Transverse colon (tissue), 4 donors: Measurements from ENCODE around the gene MPC2. TPM values are rescaled to one million over a fixed set of nuclear protein-coding genes. Genes with fewer than 3 reads are reported as not detected.

Source experiments
- DNase-seq: peaks from one replicate; pipeline ENCODE4 v3.0.0-alpha.2; 2019
- H3K27ac ChIP-seq, 4 donors: fragments of 200-600 bp; sonication (generic); 2 replicates each; pipeline ENCODE4 v1.5.1; 2016 to 2018; ENCODE audit warnings: inconsistent platforms in 4 of 4
- H3K27me3 ChIP-seq: fragments of 200-600 bp; sonication (generic); 2 replicates; pipeline ENCODE4 v1.5.1; 2017; ENCODE audit warnings: inconsistent platforms
- H3K36me3 ChIP-seq, 4 donors: fragments of 200-600 bp; sonication (generic); 2 replicates each; pipeline ENCODE4 v1.5.1; 2017 to 2019; ENCODE audit warnings: inconsistent platforms in 4 of 4
- H3K4me1 ChIP-seq, 4 donors: fragments of 200-600 bp; sonication (generic); 2 replicates each; pipeline ENCODE4 v1.5.1; 2017 to 2020; ENCODE audit warnings: inconsistent platforms in 4 of 4
- H3K4me3 ChIP-seq, 4 donors: fragments of 200-600 bp; sonication (generic); 1 replicate in 1 of 4; 2 replicates in 3 of 4; pipeline versions ENCODE4 v1.5.1 to v1.6.1; 2017 to 2019; ENCODE audit warnings: inconsistent platforms in 4 of 4
- H3K9me3 ChIP-seq, 2 donors: fragments of 200-600 bp; sonication (generic); 2 replicates each; pipeline ENCODE4 v1.5.1; 2017 to 2019; ENCODE audit warnings: inconsistent platforms in 2 of 2
- CTCF ChIP-seq, 5 experiments: fragments of 200-600 bp in 3 of 5; fragments of 450-650 bp in 2 of 5; sonication (generic) in 3 of 5; IDR thresholded peaks; 1 replicate in 2 of 5; 2 replicates in 3 of 5; pipeline ENCODE4 v1.5.1; 2016 to 2017; ENCODE audit warnings: antibody characterized with exemption in 5 of 5, inconsistent platforms in 3 of 5, mild to moderate bottlenecking in 2 of 5, moderate library complexity in 1 of 5
- EP300 ChIP-seq: sonication (generic); formaldehyde crosslinking; IDR thresholded peaks from one replicate; pipeline ENCODE4 v1.6.1; 2017; ENCODE audit warnings: antibody characterized with exemption, low read depth
- POLR2A ChIP-seq: fragments of 450-650 bp; IDR thresholded peaks from one replicate; pipeline ENCODE4 v1.6.1; 2016; ENCODE audit warnings: antibody characterized with exemption, mild to moderate bottlenecking, moderate library complexity
- POLR2AphosphoS5 ChIP-seq, 3 donors: sonication (generic); formaldehyde crosslinking; IDR thresholded peaks; one replicate each; pipeline ENCODE4 v1.6.1; 2016; ENCODE audit warnings: antibody characterized with exemption in 3 of 3
- WGBS, 2 donors: methylation state at CpG; one replicate each; pipeline ENCODE4 v1.1.5; 2018; ENCODE audit warnings: low coverage in 1 of 2; 5-methylcytosine and 5-hydroxymethylcytosine counted together
- in situ Hi-C, 4 donors: fragments of 200-750 bp; cut with MboI; loops; one replicate each; pipeline versions ENCODE4 v1.15.0 to v1.15.1; 2017; ENCODE audit warnings: low sequenced_read_pairs in 3 of 4, low pct_ligation_motif_present in 1 of 4, low pct_unique_long_range_greater_than_20kb in 1 of 4
- intact Hi-C: fragments of 100-400 bp; cut with DNase I; formaldehyde crosslinking; loops from one replicate; pipeline ENCODE4 v1.15.1; 2023; ENCODE audit warnings: low total_unique reads
- total RNA-seq, 4 donors: library from RNA; depleted of rRNA; stranded (reverse); fragments of >200 nt; gene quantifications; one replicate each; pipeline ENCODE4 v1.1.0, GENCODE V29; 2016

Gene MPC2
- total RNA-seq, 4 donors from 2014 or later: 14.2 to 91.6 (median 38.4) TPM

DNA sequence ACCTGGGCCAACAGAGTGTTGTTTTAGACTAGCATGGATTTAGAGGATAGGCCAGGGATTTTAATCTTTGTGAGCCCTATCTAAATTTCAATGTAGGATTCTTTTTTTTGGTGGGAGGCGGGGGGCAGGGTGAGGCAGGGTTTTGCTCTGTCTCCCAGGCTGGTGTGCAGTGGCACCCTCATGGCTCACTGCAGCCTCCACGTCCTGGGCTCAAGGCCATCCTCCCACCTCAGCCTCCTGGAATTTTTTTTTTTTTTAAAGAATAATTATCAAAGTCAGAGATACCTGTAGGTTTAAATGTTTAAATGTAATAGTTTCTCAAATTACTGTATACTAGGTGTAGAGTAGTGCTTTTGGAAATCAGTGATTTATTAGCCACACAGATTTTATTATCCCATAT, 3.4 kb upstream of the MPC2 start:
- peaks cover 0 to 20% (median 11%) of the 10 kb centered on the region in 4 donors for H3K4me1 ChIP-seq
- no peaks in the 10 kb centered on the region for H3K27me3 ChIP-seq
- WGBS, 2 donors: 96 to 100% methylated on average over 2 of the region's 2 CpGs
- no peak overlapping the region for H3K4me3 ChIP-seq
- no peak overlapping the region for H3K27ac ChIP-seq
- intact Hi-C loops: no loop called here
- no peak for TF ChIP-seq POLR2AphosphoS5 (IDR thresholded peaks at IDR 0.05)
- no peak for TF ChIP-seq EP300
- no peak for TF ChIP-seq CTCF (IDR thresholded peaks at IDR 0.05)
- no peak for TF ChIP-seq POLR2A
- in situ Hi-C loops: loop anchor here in 2 of 4 donors (25.0 kb wide), 1 partner anchor 228 kb away; the partner anchor contains the start of gene MPZL1 (in 2 of the 2)
- no peaks in the 10 kb centered on the region for H3K9me3 ChIP-seq
- DNase-seq: no peak
- H3K36me3 ChIP-seq: no peaks in the 10 kb centered on the region

DNA sequence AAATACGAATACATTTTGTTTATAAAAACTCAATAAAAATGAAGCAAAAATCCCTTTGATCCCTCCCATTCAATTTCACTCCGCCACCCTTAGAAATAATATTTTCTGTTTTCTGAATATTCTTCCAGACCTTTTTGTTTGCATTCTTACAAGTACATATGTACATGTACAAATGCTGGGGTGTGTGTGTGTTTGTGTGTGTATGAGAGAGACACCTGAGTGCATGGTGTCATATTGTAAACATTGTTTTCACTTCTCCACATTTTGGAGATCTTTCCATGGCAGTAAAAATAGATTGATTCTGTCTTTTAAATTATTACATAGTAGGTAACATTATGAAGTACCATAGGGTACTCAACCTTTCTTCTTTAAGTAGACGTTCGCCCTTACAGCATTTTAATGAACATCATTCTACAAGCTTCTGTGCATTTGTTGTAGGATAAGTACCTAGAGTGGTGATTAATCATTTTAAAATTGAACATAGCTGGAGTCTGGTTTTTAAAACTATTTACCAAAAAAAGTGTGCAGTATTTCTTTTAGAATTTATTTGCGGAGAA, 1.3 kb upstream of the MPC2 start:
- in situ Hi-C loops: loop anchor here in 3 of 4 donors (10.0 to 25.0 kb wide), 2 partner anchors 213 to 226 kb away; partner anchors contain the start of gene MPZL1 (in 3 of the 3)
- DNase-seq: no peak
- H3K9me3 ChIP-seq: no peaks in the 10 kb centered on the region
- H3K36me3 ChIP-seq: no peaks in the 10 kb centered on the region
- H3K27me3 ChIP-seq: no peaks in the 10 kb centered on the region
- intact Hi-C loops: no loop called here
- peak overlapping the region; percentile 95 to 98 (median 97) for H3K27ac ChIP-seq
- peaks cover 0 to 40% (median 22%) of the 10 kb centered on the region in 4 donors for H3K4me1 ChIP-seq
- H3K4me3 ChIP-seq: peak overlapping the region in 3 of 4 donors; percentile 80 to 97 (median 86)
- WGBS, 2 donors: 35 to 36% methylated on average over 5 of the region's 5 CpGs
- TF ChIP-seq CTCF (IDR thresholded peaks at IDR 0.05) (no peak), EP300 (no peak), POLR2AphosphoS5 (IDR thresholded peaks at IDR 0.05) (no peak), POLR2A (no peak)

- H3K27ac ChIP-seq: peak overlapping the region; percentile 95 to 98 (median 97)
- 0 to 1% methylated on average over 5 of the region's 5 CpGs for WGBS, 2 donors
- DNase-seq: no peak
- peak overlapping the region; percentile 68 to 97 (median 83) for H3K4me3 ChIP-seq
- peaks cover 0 to 45% (median 25%) of the 10 kb centered on the region in 4 donors for H3K4me1 ChIP-seq
- TF ChIP-seq POLR2AphosphoS5 (IDR thresholded peaks at IDR 0.05): no peak
- no peak for TF ChIP-seq POLR2A
- TF ChIP-seq EP300: no peak
- TF ChIP-seq CTCF (IDR thresholded peaks at IDR 0.05): no peak
- intact Hi-C loops: loop anchor here (2.0 kb wide), 1 partner anchor 217 kb away; the partner anchor contains the start of gene MPZL1
- in situ Hi-C loops: loop anchor here in 3 of 4 donors (10.0 to 25.0 kb wide), 2 partner anchors 213 to 225 kb away; partner anchors contain the start of gene MPZL1 (in 3 of the 3)
- no peaks in the 10 kb centered on the region for H3K27me3 ChIP-seq
- H3K36me3 ChIP-seq: no peaks in the 10 kb centered on the region
- no peaks in the 10 kb centered on the region for H3K9me3 ChIP-seq
Measured at GRCh38 chr1:167937709-167938010, 788 bp upstream of the MPC2 start.

DNA sequence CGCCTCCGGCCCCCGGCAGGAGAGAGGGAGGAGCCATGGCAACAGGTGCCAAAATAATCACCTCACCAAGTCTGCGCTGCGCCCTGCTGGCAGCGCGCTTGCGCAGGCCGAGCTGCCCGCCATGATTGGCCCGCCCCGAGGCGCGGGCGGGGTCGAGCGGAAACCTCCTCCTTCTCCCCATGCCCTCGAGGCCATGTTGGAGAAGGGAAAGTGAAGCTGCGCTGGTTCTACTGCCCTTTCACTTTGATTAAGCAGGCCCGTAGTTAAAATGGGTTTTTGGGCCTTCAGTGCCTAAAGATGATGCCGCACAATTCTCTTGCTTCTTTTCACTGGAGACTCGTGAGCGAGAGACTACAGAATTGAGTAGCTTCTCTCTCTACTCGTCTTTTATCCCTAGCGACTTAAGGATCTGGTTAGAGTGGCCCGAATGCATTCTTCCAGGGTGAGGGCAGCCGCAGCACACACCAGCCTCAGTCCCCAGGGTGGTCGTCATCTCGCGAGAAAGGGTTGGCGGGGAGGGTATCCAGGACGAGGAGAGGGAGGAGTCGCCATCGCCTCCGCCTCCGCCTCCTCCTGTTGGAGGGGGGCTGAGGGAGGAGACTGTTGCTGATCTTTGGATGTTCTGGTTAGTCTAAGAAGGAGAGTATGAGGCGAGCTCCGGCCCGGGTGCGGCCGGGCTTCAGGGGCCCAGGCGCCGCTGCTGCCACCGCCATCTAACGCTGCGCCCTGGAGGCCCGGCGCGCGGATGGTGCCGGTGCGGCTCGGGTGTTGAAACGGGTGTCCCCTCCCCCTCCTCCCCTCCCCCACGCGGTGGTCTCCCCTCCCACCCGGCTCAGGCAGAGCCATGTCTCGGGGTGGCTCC, 573 bp downstream of the MPC2 start, which contains the start of gene DCAF6:
DCAF6 (plus strand) TSS at position 616 of the 862 bp plus-strand sequence; CDS start at position 845, 229 bp downstream.
- peaks cover 0 to 58% (median 31%) of the 10 kb centered on the region in 4 donors for H3K4me1 ChIP-seq
- H3K36me3 ChIP-seq: no peaks in the 10 kb centered on the region
- intact Hi-C loops (loop anchor here (2.0 kb wide), 1 partner anchor 215 kb away; the partner anchor contains the start of gene MPZL1), in situ Hi-C loops (loop anchor here in 3 of 4 donors (10.0 to 25.0 kb wide), 2 partner anchors 211 to 224 kb away; partner anchors contain the start of gene MPZL1 (in 3 of the 3))
- no peaks in the 10 kb centered on the region for H3K9me3 ChIP-seq
- peak within 1 kb of the TSS; percentile 95 to 98 (median 97) for H3K27ac ChIP-seq
- no peaks in the 10 kb centered on the region for H3K27me3 ChIP-seq
- H3K4me3 ChIP-seq: peak within 1 kb of the TSS; percentile 68 to 97 (median 83)
- WGBS, 2 donors: 1% methylated on average over 37 of the region's 58 CpGs; no CpG with 5 or more reads in 1 of the 2 donors
- peak; percentile 97 for DNase-seq
- TF ChIP-seq POLR2A (peak; percentile 97), CTCF (IDR thresholded peaks at IDR 0.05) (no peak), POLR2AphosphoS5 (IDR thresholded peaks at IDR 0.05) (peak; percentile 95 to 96 (median 96))
